SK-N-SH (cell line): ENCODE measurements around the gene TRIM67.

Experiments
- EP300 ChIP-seq, 2 experiments: IDR thresholded peaks; 2 replicates each; pipeline versions ENCODE4 v1.4.0 to v1.6.1; 2012; ENCODE audit warnings: borderline replicate concordance in 1 of 2, low read depth in 1 of 2, low read length in 1 of 2
- GABPA ChIP-seq: IDR thresholded peaks from 2 replicates; pipeline ENCODE4 v1.4.0; 2012; ENCODE audit warnings: low read depth, mild to moderate bottlenecking
- TF ChIP-seq, protein P1 (sequence below): fragments of 200-600 bp; sonication (generic); IDR thresholded peaks from 2 replicates; pipeline ENCODE4 v1.6.1; 2017; ENCODE audit warnings: antibody characterized with exemption, mild to moderate bottlenecking, moderate library complexity

DNA sequence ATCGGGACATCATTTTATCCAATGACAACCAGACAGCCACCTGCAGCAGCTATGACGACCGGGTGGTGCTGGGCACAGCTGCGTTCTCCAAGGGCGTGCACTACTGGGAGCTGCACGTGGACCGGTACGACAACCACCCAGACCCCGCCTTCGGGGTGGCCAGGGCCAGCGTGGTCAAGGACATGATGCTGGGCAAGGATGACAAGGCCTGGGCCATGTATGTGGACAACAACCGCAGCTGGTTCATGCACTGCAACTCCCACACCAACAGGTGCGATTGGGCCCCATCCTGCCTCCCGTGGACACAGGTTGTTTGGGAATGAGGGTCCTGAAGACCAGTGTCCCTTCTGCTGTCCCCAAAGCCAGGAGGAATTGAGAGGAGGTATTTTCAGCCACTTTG is 47.1 kb downstream of the TRIM67 start:
- TF ChIP-seq GABPA (no peak), EP300 (IDR thresholded peaks at IDR 0.05; ENCODE audit: borderline replicate concordance in 1 of 2, low read depth in 1 of 2, low read length in 1 of 2) (no peak)
- TF ChIP-seq, protein P1, sequence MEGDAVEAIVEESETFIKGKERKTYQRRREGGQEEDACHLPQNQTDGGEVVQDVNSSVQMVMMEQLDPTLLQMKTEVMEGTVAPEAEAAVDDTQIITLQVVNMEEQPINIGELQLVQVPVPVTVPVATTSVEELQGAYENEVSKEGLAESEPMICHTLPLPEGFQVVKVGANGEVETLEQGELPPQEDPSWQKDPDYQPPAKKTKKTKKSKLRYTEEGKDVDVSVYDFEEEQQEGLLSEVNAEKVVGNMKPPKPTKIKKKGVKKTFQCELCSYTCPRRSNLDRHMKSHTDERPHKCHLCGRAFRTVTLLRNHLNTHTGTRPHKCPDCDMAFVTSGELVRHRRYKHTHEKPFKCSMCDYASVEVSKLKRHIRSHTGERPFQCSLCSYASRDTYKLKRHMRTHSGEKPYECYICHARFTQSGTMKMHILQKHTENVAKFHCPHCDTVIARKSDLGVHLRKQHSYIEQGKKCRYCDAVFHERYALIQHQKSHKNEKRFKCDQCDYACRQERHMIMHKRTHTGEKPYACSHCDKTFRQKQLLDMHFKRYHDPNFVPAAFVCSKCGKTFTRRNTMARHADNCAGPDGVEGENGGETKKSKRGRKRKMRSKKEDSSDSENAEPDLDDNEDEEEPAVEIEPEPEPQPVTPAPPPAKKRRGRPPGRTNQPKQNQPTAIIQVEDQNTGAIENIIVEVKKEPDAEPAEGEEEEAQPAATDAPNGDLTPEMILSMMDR = no peak
